GM19351 (cell line): ENCODE measurements around the gene SUGCT.
"Not testable (repeated sequence)": the region's sequence is repeated elsewhere in the genome, so short reads cannot be mapped to it uniquely, and the experiment has no call there.

Source experiments
- ATAC-seq: cut with Tn5 transposase; IDR thresholded peaks from one replicate; pipeline ENCODE4 v1.9.1; 2021; ENCODE audit warnings: mild to moderate bottlenecking, moderate library complexity; ENCODE audit not compliant: unreplicated experiment

The SUGCT gene

GRCh38 chr7:40647719-40648118 lies 512.9 kb downstream of the SUGCT start:
- ATAC-seq = no peak

GRCh38 chr7:40649247-40649646 lies 514.4 kb downstream of the SUGCT start:
- no peak for ATAC-seq

- ATAC-seq = not testable (repeated sequence)
Observed at GRCh38 chr7:40650903-40651302, 516.1 kb downstream of the SUGCT start.

DNA sequence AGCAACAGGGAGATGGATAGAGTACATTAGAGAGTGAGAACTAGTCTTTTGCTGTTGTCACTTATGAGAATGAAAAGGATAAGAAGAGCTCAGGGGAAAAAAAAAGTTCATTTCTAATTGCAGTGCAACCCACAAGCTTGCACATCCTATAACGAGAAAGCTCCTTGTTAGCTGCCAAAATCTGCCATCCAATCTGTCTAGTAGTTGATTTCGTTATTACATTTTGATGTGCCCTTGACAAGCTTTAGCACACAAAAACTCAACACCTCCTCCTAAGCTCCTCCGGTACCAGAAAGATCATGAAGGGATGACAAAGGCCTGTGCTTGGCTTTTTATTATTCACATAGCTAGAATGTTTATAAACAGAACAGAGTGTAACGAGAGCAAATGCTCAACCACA lies 519.4 kb downstream of the SUGCT start:
- ATAC-seq = no peak

- no peak for ATAC-seq
Observed at GRCh38 chr7:40655426-40655825, 520.6 kb downstream of the SUGCT start.

- no peak for ATAC-seq
Observed at GRCh38 chr7:40656349-40656748, 521.5 kb downstream of the SUGCT start.

DNA sequence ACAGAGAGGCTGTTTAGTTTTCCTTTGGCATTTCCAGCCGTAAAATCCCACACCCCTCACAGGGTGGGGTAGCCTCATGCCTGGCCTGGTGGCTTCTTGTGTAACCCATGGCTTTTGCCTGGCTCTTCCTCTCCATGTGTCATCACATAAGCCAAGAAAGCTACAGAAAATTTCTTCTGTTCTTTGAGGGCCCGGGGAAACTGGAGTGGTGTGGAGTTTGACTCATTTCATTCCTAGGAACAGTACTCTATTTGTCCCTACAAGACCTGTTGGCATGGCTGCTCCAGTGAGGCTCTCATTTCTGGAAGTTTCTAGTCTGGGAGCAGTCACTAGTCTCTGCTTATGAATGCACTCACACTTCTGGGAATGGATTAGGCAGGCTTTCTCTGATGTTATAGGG lies 523.9 kb downstream of the SUGCT start:
- no peak for ATAC-seq

DNA sequence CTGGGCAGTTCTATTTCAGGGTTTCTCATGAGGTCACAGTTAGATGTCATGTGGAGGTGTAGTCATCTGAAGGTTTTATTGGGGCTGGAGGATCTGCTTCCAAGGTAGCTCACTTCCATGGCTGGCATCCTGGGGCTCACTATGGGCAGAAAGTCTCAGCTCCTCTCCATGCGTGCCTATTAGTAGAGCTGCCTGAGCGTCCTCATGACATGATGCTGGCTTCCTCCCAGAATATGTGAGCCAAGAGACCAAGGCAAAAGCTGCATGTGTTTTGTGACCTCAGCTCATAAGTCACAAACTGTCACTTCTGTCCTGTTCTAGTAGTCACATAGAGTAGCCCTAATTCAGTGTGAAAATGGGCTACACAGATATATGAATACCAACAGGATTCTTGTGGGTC lies 524.4 kb downstream of the SUGCT start:
- ATAC-seq = no peak

DNA sequence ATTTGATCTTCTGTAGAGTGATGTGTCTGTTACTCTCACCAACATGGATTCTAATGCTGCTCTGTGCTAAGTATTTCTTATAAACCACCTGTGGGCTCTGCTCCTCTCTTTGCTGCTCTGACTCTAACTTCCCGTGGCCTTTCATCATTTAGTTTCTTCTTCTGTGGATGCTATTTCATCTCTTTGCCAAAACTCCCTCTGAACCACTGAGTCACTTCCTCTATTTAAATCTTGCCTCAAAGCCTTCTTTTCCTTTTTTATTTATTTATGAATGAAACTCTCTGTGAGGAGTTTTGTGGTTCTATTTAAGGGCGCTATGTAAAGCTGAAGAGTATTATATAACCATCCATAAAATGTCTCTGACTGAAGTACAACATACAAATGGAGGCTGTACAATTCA lies 538.5 kb downstream of the SUGCT start:
- ATAC-seq = no peak

GRCh38 chr7:40674316-40674715 lies 539.5 kb downstream of the SUGCT start:
- no peak for ATAC-seq

- ATAC-seq = no peak
Observed at GRCh38 chr7:40675741-40676140, 540.9 kb downstream of the SUGCT start.

GRCh38 chr7:40676221-40676620 lies 541.4 kb downstream of the SUGCT start:
- no peak for ATAC-seq

DNA sequence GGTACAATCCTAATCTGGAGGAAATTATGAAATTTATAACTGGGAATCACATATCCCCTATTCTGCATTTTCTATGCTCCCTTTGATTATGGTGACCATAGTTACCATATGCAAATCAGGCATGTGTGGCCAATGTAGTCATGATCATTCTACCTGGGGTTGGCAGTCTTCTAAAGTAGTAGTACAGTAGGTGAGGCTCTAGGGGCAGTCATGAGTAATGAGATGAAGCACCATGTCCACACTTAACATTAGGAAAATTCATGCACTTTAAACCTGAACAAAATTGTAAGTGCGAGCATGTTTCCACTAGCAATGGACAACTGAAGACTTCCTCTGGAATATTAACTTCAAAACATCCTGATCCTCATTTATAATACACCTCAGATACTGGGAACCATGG lies 545.9 kb downstream of the SUGCT start:
- peak; percentile 99 for ATAC-seq

GRCh38 chr7:40682696-40683095 lies 547.9 kb downstream of the SUGCT start:
- no peak for ATAC-seq

GRCh38 chr7:40694026-40694809 lies 559.4 kb downstream of the SUGCT start:
- ATAC-seq = no peak

- ATAC-seq = no peak
Observed at GRCh38 chr7:40694991-40695390, 560.2 kb downstream of the SUGCT start.

DNA sequence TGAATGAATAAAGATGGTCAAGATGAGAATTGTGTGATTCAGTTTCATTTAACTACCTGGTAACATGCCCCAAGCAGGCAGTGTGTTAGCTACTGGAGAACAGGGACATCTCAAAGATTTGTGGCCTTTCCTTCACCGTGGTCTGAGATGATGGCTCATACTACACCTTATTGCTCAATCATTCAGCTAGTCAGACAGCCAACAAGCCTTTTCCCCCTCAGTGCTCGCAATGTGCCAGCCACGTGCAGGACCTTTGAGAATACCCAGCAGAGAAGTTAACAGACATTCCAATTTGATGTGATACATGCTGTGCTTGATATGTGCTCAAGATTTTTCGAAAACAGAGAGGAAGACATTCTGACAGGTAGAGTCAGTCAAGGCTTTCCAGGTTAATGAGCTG lies 562.8 kb downstream of the SUGCT start:
- no peak for ATAC-seq

- ATAC-seq = no peak
Observed at GRCh38 chr7:40698214-40698920, 563.6 kb downstream of the SUGCT start.

- no peak for ATAC-seq
Observed at GRCh38 chr7:40698921-40699260, 564.1 kb downstream of the SUGCT start.

GRCh38 chr7:40700653-40701421 lies 566.0 kb downstream of the SUGCT start:
- ATAC-seq = no peak

DNA sequence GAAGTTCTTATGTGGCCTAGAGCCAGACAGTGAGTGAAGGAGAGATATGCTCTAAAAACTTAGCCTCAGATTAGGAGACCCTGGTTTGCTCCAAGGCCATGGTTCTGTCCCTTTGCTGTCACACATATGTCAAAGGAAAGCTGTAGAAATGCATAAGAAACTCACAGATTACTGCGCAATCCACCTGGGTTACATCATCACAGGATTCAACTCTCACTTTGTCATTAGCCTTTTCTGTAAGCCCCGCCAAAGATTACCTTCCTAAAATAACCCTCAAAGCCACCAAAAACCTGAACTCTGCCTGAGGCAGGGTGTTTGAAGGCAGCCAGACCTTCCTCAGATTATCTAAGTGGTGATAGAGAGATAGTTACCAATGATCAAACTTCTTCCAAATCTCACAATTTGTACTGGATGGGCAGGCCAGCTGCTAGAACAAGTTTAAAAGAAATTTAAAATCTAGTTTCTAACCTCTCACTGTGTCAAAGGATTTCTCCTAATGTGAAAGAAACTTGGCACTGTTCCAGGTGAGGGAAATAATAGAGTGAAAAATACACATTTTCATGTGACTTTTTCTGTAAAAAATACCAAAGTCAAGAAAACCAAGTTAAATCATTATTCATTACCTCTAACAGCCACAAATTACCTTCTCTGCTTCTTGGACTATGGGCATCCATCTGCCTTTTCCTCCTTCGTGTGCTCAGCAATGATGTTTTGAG lies 567.2 kb downstream of the SUGCT start:
- ATAC-seq = no peak
